H1 (cell line): ENCODE results near the gene WLS. TPM values are rescaled to one million over a fixed set of nuclear protein-coding genes. Genes with fewer than 3 reads are reported as not detected.

Source experiments
- CTCF ChIA-PET: fragments of 300-600 bp; sonication (Branson Sonifier 250); formaldehyde crosslinking; loops from one replicate; lab custom pipeline; 2021; ENCODE audit not compliant: partially characterized antibody; lab: Charles Lee
- POLR2A ChIA-PET: fragments of 300-600 bp; sonication (Branson Sonifier 250); formaldehyde crosslinking; loops from one replicate; lab custom pipeline; 2021; ENCODE audit warnings: inconsistent platforms; ENCODE audit not compliant: partially characterized antibody; lab: Charles Lee
- DNase-seq, 2 experiments: peaks; one replicate each; pipeline versions ENCODE4 v3.0.0 to v3.0.0-alpha.2; 2010 to 2022; ENCODE audit warnings: low spot score in 2 of 2, low read depth in 1 of 2, mixed read lengths in 1 of 2
- FAIRE-seq: peaks from 2 replicates; lab custom pipeline; 2011; peaks lifted over from hg19 to GRCh38; lab: Jason Lieb, UNC
- H2AFZ ChIP-seq: 2 replicates; pipeline ENCODE4 v1.8.1; 2012; ENCODE audit warnings: low read length, inconsistent platforms
- H2AK5ac ChIP-seq: 2 replicates; pipeline ENCODE4 v1.6.1; 2013; ENCODE audit warnings: low read depth, low read length
- H2BK120ac ChIP-seq: replicated peaks from 2 replicates; pipeline ENCODE3; 2013; ENCODE audit warnings: low read depth, low read length, inconsistent platforms
- H2BK12ac ChIP-seq: 2 replicates; pipeline ENCODE4 v1.6.1; 2013; ENCODE audit warnings: low read depth, low read length
- H2BK15ac ChIP-seq: 2 replicates; pipeline ENCODE4 v1.6.1; 2013; ENCODE audit warnings: low read length
- H2BK20ac ChIP-seq: 2 replicates; pipeline ENCODE4 v1.6.1; 2013; ENCODE audit warnings: low read length
- H2BK5ac ChIP-seq: 2 replicates; pipeline ENCODE4 v1.6.1; 2013; ENCODE audit warnings: low read depth, low read length
- H3K14ac ChIP-seq: 2 replicates; pipeline ENCODE4 v1.6.1; 2013; ENCODE audit warnings: inconsistent platforms; ENCODE audit not compliant: insufficient read length
- H3K18ac ChIP-seq: 2 replicates; pipeline ENCODE4 v1.6.1; 2013; ENCODE audit warnings: low read length; ENCODE audit errors: extremely low read depth
- H3K23ac ChIP-seq: 2 replicates; pipeline ENCODE4 v1.6.1; 2013; ENCODE audit warnings: inconsistent platforms; ENCODE audit not compliant: insufficient read length
- H3K23me2 ChIP-seq: 2 replicates; pipeline ENCODE4 v1.6.1; 2013; ENCODE audit warnings: low read depth, low read length
- H3K27ac ChIP-seq: 2 replicates; pipeline ENCODE4 v1.6.1; 2011; ENCODE audit warnings: low read depth, low read length, inconsistent platforms
- H3K27me3 ChIP-seq, 4 experiments: replicated peaks in 1 of 4; 1 replicate in 1 of 4; 2 replicates in 3 of 4; pipeline versions ENCODE4 v1.6.1 to v1.8.1; 2011 to 2013; ENCODE audit warnings: low read length in 3 of 4, mild to moderate bottlenecking in 3 of 4, inconsistent platforms in 2 of 4, mixed read lengths in 2 of 4, moderate library complexity in 1 of 4; ENCODE audit not compliant: control insufficient read depth in 3 of 4, insufficient read depth in 3 of 4; ENCODE audit errors: extremely low read depth in 1 of 4
- H3K36me3 ChIP-seq, 4 experiments: 2 replicates each; pipeline versions ENCODE4 v1.6.1 to v1.8.1; 2011 to 2013; ENCODE audit warnings: mild to moderate bottlenecking in 4 of 4, low read length in 3 of 4, moderate library complexity in 2 of 4, control low read depth in 1 of 4, inconsistent platforms in 1 of 4; ENCODE audit not compliant: insufficient read depth in 4 of 4, control insufficient read depth in 2 of 4
- H3K4ac ChIP-seq: replicated peaks from 2 replicates; pipeline ENCODE3; 2013; ENCODE audit warnings: low read length, low read depth, mixed read lengths, inconsistent platforms; ENCODE audit not compliant: insufficient read length
- H3K4me1 ChIP-seq, 4 experiments: replicated peaks in 1 of 4; 1 replicate in 1 of 4; 2 replicates in 3 of 4; pipeline versions ENCODE4 v1.6.1 to v1.8.1; 2011 to 2013; ENCODE audit warnings: low read length in 3 of 4, inconsistent platforms in 2 of 4, mixed read lengths in 1 of 4; ENCODE audit not compliant: insufficient read depth in 4 of 4, control insufficient read depth in 3 of 4
- H3K4me2 ChIP-seq, 2 experiments: 2 replicates each; pipeline versions ENCODE4 v1.6.1 to v1.8.1; 2011 to 2013; ENCODE audit warnings: low read depth in 2 of 2, low read length in 2 of 2, control low read depth in 1 of 2, inconsistent platforms in 1 of 2, mild to moderate bottlenecking in 1 of 2; ENCODE audit not compliant: insufficient read depth in 1 of 2
- H3K4me3 ChIP-seq, 4 experiments: fragments of 200-600, 300-600 bp in 1 of 4; sonication (generic), shearing (Covaris generic), sonication (Bioruptor Twin) in 1 of 4; 2 replicates each; pipeline versions ENCODE4 v1.5.1 to v1.8.1; 2011 to 2016; ENCODE audit warnings: low read length in 4 of 4, low read depth in 3 of 4, control low read depth in 2 of 4, inconsistent platforms in 2 of 4, mild to moderate bottlenecking in 2 of 4, mixed read lengths in 1 of 4, moderate library complexity in 1 of 4; ENCODE audit not compliant: insufficient read depth in 2 of 4; ENCODE audit errors: extremely low read depth in 1 of 4
- H3K56ac ChIP-seq: replicated peaks from 2 replicates; pipeline ENCODE3; 2013; ENCODE audit warnings: low read depth, mild to moderate bottlenecking, mixed read lengths, low read length, inconsistent platforms; ENCODE audit not compliant: insufficient read length
- H3K79me1 ChIP-seq: 2 replicates; pipeline ENCODE4 v1.6.1; 2013; ENCODE audit warnings: low read depth, low read length, control low read depth
- H3K79me2 ChIP-seq, 2 experiments: 2 replicates each; pipeline versions ENCODE4 v1.6.1 to v1.8.1; 2012 to 2013; ENCODE audit warnings: low read length in 2 of 2, mild to moderate bottlenecking in 2 of 2, inconsistent platforms in 1 of 2; ENCODE audit not compliant: insufficient read depth in 2 of 2, control insufficient read depth in 1 of 2
- H3K9ac ChIP-seq, 4 experiments: replicated peaks in 1 of 4; 1 replicate in 1 of 4; 2 replicates in 3 of 4; pipeline versions ENCODE4 v1.6.1 to v1.8.1; 2011 to 2013; ENCODE audit warnings: low read depth in 3 of 4, low read length in 3 of 4, control low read depth in 2 of 4, mild to moderate bottlenecking in 2 of 4, moderate library complexity in 2 of 4, inconsistent platforms in 1 of 4; ENCODE audit errors: extremely low read depth in 1 of 4
- H3K9me3 ChIP-seq, 2 experiments: 2 replicates each; pipeline versions ENCODE4 v1.6.1 to v1.8.1; 2012 to 2013; ENCODE audit warnings: mild to moderate bottlenecking in 2 of 2, moderate library complexity in 2 of 2, control low read depth in 1 of 2, inconsistent platforms in 1 of 2, low read depth in 1 of 2, low read length in 1 of 2, mixed read lengths in 1 of 2; ENCODE audit not compliant: insufficient read depth in 2 of 2
- H4K20me1 ChIP-seq, 2 experiments: replicated peaks in 1 of 2; 2 replicates each; pipeline versions ENCODE3 to v1.8.1; 2011 to 2013; ENCODE audit warnings: inconsistent platforms in 2 of 2, low read length in 2 of 2, mild to moderate bottlenecking in 1 of 2; ENCODE audit not compliant: insufficient read depth in 2 of 2, control insufficient read depth in 1 of 2
- H4K5ac ChIP-seq: 2 replicates; pipeline ENCODE4 v1.6.1; 2013; ENCODE audit warnings: low read length, low read depth, mixed read lengths, inconsistent platforms; ENCODE audit not compliant: insufficient read length
- H4K8ac ChIP-seq: 2 replicates; pipeline ENCODE4 v1.8.0; 2013; ENCODE audit warnings: mild to moderate bottlenecking, moderate library complexity, low read length, inconsistent platforms; ENCODE audit not compliant: insufficient read depth; ENCODE audit errors: extremely low read depth
- H4K91ac ChIP-seq: replicated peaks from 2 replicates; pipeline ENCODE3; 2013; ENCODE audit warnings: low read length, mixed read lengths, inconsistent platforms; ENCODE audit not compliant: insufficient read length
- ASH2L ChIP-seq: fragments of 200-600, 300-600 bp; sonication (generic); IDR thresholded peaks from one replicate; pipeline ENCODE4 v1.7.1; 2017; ENCODE audit warnings: low read length
- BCL11A ChIP-seq, 2 experiments: IDR thresholded peaks; one replicate each; pipeline ENCODE4 v1.6.1; 2011; ENCODE audit warnings: low read depth in 2 of 2, low read length in 2 of 2, mild to moderate bottlenecking in 2 of 2
- CHD2 ChIP-seq: IDR thresholded peaks from 2 replicates; pipeline ENCODE4 v1.6.1; 2012; ENCODE audit warnings: low read length, improper control_type of control experiment
- JUN ChIP-seq: IDR thresholded peaks from 2 replicates; pipeline ENCODE4 v1.6.1; 2011; ENCODE audit warnings: low read depth, mild to moderate bottlenecking, improper control_type of control experiment, low read length
- MAX ChIP-seq: IDR thresholded peaks from 2 replicates; pipeline ENCODE4 v1.6.1; 2012; ENCODE audit warnings: inconsistent platforms
- SP4 ChIP-seq: IDR thresholded peaks from 2 replicates; pipeline ENCODE4 v1.6.1; 2012; ENCODE audit warnings: low read length, inconsistent platforms
- WGBS, 2 experiments: shearing (Covaris generic) in 1 of 2; methylation state at CpG; one replicate each; pipeline versions ENCODE4 v1.1.6 to v1.1.7; 2013 to 2015; ENCODE audit warnings: low lambda C conversion rate in 2 of 2, mixed read lengths in 2 of 2, inconsistent platforms in 1 of 2, low coverage in 1 of 2, missing lambda C conversion rate in 1 of 2; ENCODE audit not compliant: insufficient replicate concordance in 2 of 2, insufficient coverage in 1 of 2, insufficient read length in 1 of 2; ENCODE audit errors: extremely low coverage in 1 of 2, missing lambda C conversion rate in 1 of 2; 5-methylcytosine and 5-hydroxymethylcytosine counted together
- polyA plus RNA-seq, 7 experiments: library from polyadenylated mRNA; depleted of rRNA in 3 of 7; stranded (reverse) in 5 of 7; unstranded in 2 of 7; fragments of >200 nt in 5 of 7; fragments of 200-250 nt in 2 of 7; gene quantifications; 1 replicate in 5 of 7; 2 replicates in 1 of 7; 4 replicates in 1 of 7; pipeline versions ENCODE4 v1.2.1 to v1.2.3, GENCODE V29; 2011 to 2013; ENCODE audit warnings: missing spikeins in 2 of 7, mixed read lengths in 2 of 7
- total RNA-seq: library from RNA; stranded (reverse); fragmentation: NEBNext Ultra II Directional; extraction: Animal tissue kit (Norgen Biotek cat#: 25700); gene quantifications from 2 replicates; pipeline ENCODE4 v1.2.1, GENCODE V29; 2021
- TF ChIP-seq, protein P1 (sequence below): IDR thresholded peaks from 2 replicates; pipeline ENCODE4 v1.6.1; 2011; ENCODE audit warnings: low read length, improper control_type of control experiment
- TF ChIP-seq, protein P2 (sequence below), 3 experiments: IDR thresholded peaks; 1 replicate in 2 of 3; 2 replicates in 1 of 3; pipeline versions ENCODE4 v1.5.1 to v1.6.1; 2011; ENCODE audit warnings: low read length in 3 of 3, mild to moderate bottlenecking in 3 of 3, inconsistent platforms in 2 of 3, low read depth in 1 of 3, moderate library complexity in 1 of 3; ENCODE audit not compliant: insufficient read depth in 1 of 3; ENCODE audit errors: control extremely low read depth in 1 of 3

WLS gene
- total and polyA plus RNA-seq, 2 of the 8 experiments (the other 6 are each of a cell fraction or from before 2014, with no cell fraction given), result 1.2 to 2.7 TPM

DNA sequence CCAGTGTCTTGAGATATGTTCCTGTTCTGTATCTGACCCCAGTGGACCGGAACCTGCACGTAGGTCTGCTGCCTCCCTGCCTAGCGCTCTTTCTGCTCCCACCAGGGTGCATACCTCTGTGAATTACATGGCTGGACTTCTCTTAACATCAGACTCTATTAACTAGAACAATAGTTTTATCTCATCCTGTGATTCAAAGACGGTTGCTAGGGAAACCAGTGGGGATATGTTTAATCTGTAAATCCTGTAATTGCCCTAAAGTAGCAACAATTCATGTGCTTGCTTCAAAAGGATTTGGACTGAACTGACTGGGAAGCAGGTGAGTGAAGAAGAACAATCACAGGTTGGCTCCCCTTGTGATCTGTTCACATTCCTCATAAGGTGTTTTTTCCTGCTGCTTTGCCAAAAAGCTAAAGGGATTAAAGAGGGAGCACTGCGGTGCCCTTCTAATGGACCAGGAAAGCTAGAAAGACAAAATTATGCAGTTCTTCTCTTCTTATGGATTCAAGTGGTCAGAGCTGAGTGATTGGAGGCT is 129.2 kb downstream of the WLS start:
- CTCF ChIA-PET, result interaction anchor here (1.3 to 2.1 kb wide), 3 partner anchors 14 to 343 kb away, joined by 5 to 11 read pairs (median 7); no protein-coding TSS in a partner anchor
- no peak for FAIRE-seq
- H3K79me1 ChIP-seq, result no peaks in the 10 kb centered on the region

More for the DNA sequence above, 129.2 kb downstream of the WLS start:
- Histone ChIP-seq H3K4me1 (peaks cover 0 to 2% (median under 1%) of the 10 kb centered on the region in 4 experiments; a peak in 2 of 7 replicates), H2AFZ (no peak overlapping the region), H4K91ac (no peak overlapping the region), H3K4ac (no peak overlapping the region), H3K14ac (no peak overlapping the region), H2BK120ac (no peak overlapping the region), H3K9ac (no peak overlapping the region), H3K56ac (no peak overlapping the region), H3K27ac (no peak overlapping the region), H2BK12ac (no peak overlapping the region), H3K27me3 (no peaks in the 10 kb centered on the region), H3K79me2 (no peaks in the 10 kb centered on the region), H3K36me3 (no peaks in the 10 kb centered on the region), H3K23me2 (peaks cover 2% of the 10 kb centered on the region; the same call in 1 of the 2 replicates), H2AK5ac (no peak overlapping the region), H3K18ac (no peak overlapping the region), H2BK15ac (no peak overlapping the region), H4K8ac (no peak overlapping the region), H2BK20ac (no peak overlapping the region), H4K5ac (no peak overlapping the region), H3K23ac (no peak overlapping the region), H3K4me3 (no peak overlapping the region), H3K9me3 (no peaks in the 10 kb centered on the region), H3K4me2 (no peak overlapping the region), H4K20me1 (no peaks in the 10 kb centered on the region), H2BK5ac (no peak overlapping the region)
- POLR2A ChIA-PET, result interaction anchor here (0.6 kb wide), 1 partner anchor 335 kb away, joined by 3 read pairs; no protein-coding TSS in a partner anchor
- TF ChIP-seq MAX, result no peak
- TF ChIP-seq ASH2L, result no peak
- TF ChIP-seq, protein P1, sequence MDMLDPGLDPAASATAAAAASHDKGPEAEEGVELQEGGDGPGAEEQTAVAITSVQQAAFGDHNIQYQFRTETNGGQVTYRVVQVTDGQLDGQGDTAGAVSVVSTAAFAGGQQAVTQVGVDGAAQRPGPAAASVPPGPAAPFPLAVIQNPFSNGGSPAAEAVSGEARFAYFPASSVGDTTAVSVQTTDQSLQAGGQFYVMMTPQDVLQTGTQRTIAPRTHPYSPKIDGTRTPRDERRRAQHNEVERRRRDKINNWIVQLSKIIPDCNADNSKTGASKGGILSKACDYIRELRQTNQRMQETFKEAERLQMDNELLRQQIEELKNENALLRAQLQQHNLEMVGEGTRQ, result no peak
- TF ChIP-seq JUN, result no peak
- no peak for TF ChIP-seq CHD2
- no peak for TF ChIP-seq BCL11A (IDR thresholded peaks at IDR 0.05; ENCODE audit: low read depth in 2 of 2, low read length in 2 of 2)
- no peak for TF ChIP-seq SP4
- TF ChIP-seq, protein P2, sequence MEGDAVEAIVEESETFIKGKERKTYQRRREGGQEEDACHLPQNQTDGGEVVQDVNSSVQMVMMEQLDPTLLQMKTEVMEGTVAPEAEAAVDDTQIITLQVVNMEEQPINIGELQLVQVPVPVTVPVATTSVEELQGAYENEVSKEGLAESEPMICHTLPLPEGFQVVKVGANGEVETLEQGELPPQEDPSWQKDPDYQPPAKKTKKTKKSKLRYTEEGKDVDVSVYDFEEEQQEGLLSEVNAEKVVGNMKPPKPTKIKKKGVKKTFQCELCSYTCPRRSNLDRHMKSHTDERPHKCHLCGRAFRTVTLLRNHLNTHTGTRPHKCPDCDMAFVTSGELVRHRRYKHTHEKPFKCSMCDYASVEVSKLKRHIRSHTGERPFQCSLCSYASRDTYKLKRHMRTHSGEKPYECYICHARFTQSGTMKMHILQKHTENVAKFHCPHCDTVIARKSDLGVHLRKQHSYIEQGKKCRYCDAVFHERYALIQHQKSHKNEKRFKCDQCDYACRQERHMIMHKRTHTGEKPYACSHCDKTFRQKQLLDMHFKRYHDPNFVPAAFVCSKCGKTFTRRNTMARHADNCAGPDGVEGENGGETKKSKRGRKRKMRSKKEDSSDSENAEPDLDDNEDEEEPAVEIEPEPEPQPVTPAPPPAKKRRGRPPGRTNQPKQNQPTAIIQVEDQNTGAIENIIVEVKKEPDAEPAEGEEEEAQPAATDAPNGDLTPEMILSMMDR (IDR thresholded peaks at IDR 0.05; ENCODE audit: control extremely low read depth in 1 of 3, insufficient read depth in 1 of 3, low read depth in 1 of 3, low read length in 3 of 3), result no peak
- DNase-seq, result no peak
- WGBS, 2 experiments, result 90% methylated on average over 5 of the region's 5 CpGs; no CpG with 5 or more reads in 1 of the 2 experiments
